Stimulated activated CD8-positive, alpha-beta memory T cell treated with anti-CD3 and anti-CD28 coated beads, Interleukin-4, amount 100 ng/mL, for 1 hour (primary cell): ENCODE measurements around the gene STRN3.
"Not testable (repeated sequence)": the region's sequence is repeated elsewhere in the genome, so short reads cannot be mapped to it uniquely, and the experiment has no call there.

ENCODE experiments used
- DNase-seq, 2 donors: peaks; one replicate each; pipeline ENCODE4 v3.0.0-alpha.2; 2020; ENCODE audit warnings: low read depth in 2 of 2, low spot score in 1 of 2

Gene STRN3, protein sequence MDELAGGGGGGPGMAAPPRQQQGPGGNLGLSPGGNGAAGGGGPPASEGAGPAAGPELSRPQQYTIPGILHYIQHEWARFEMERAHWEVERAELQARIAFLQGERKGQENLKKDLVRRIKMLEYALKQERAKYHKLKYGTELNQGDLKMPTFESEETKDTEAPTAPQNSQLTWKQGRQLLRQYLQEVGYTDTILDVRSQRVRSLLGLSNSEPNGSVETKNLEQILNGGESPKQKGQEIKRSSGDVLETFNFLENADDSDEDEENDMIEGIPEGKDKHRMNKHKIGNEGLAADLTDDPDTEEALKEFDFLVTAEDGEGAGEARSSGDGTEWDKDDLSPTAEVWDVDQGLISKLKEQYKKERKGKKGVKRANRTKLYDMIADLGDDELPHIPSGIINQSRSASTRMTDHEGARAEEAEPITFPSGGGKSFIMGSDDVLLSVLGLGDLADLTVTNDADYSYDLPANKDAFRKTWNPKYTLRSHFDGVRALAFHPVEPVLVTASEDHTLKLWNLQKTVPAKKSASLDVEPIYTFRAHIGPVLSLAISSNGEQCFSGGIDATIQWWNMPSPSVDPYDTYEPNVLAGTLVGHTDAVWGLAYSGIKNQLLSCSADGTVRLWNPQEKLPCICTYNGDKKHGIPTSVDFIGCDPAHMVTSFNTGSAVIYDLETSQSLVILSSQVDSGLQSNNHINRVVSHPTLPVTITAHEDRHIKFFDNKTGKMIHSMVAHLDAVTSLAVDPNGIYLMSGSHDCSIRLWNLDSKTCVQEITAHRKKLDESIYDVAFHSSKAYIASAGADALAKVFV

DNA sequence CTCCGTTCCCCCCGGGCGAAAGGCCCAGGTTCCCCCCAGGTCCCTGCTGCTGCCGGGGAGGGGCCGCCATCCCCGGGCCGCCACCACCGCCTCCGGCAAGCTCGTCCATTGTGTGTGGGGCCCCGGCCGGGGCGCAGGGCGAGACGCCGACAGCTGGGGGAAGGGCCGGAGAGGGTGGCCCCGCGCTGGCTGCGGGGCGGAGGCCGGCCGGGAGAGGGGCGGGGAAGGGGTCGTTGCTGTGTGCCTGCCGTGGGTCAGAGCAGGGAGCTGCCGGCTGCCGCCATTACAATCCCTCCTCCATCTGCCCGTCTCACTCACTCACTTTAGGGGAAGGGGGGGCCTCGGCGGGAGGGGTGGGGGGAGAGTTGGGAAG, at the start of gene STRN3:
Gene STRN3, minus strand, starts transcription at position 303 of the 373 bp plus-strand sequence. Its CDS starts 194 bp downstream, at position 109.
- peak in 1 of 2 donors; percentile 19 for DNase-seq

GRCh38 chr14:31075144-31075543, 49.0 kb upstream of the STRN3 start:
- DNase-seq, result no peak

DNA sequence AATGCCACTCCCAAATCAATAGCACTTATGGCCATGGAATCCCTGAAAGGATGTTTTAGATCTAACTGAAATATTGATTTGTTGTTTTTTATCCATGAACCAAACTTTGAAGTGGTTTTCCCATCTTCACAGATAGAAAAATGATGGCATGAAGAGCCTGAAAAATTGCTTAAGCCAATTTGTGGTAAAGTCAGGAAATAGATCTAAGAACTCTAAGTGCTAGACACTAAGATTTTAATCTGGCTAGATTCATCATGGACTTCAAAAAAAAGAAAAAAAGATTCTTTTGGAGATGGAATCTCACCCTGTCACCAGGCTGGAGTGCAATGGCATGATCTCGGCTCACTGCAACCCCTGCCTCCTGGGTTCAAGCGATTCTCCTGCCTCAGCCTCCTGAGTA, 45.0 kb upstream of the STRN3 start:
- no peak for DNase-seq

- no peak for DNase-seq
Observed at GRCh38 chr14:31070431-31070830, 44.3 kb upstream of the STRN3 start.

GRCh38 chr14:31069343-31069742, 43.2 kb upstream of the STRN3 start:
- no peak for DNase-seq

DNA sequence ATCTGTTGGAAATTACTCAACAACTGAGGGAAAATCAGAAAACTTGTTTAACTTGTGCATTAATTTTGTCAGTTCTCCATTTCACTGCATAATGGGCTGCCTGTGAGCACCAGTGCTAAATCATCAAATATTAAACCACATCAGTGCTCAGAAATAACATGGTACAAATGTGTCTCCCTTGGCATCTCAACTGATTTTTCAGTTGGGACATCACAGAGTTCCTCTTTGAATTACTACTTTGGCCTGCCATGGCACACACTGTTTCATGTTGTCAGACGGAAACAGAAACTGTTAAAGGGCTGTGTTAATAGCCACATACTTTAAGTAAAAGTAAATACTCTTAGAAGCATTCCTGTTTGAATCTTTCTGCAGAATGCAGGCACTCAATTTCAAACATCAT, 42.1 kb upstream of the STRN3 start:
- DNase-seq, result no peak

DNA sequence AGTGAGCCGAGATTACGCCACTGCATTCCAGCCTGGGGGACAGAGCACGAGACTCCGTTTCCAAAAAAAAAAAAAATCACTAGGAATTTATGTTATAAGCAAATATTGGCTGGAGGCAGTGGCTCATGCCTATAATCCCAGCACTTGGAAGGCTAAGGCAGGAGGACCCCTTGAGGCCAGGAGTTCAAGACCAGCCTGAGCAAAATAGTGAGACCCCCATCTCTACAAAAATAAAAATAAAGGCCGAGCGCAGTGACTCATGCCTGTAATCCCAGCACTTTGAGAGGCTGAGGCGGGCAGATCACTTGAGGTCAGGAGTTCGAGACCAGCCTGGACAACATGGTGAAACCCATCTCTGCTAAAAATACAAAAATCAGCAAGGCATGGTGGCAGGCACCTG, 36.7 kb upstream of the STRN3 start:
- DNase-seq, result not testable (repeated sequence)

DNA sequence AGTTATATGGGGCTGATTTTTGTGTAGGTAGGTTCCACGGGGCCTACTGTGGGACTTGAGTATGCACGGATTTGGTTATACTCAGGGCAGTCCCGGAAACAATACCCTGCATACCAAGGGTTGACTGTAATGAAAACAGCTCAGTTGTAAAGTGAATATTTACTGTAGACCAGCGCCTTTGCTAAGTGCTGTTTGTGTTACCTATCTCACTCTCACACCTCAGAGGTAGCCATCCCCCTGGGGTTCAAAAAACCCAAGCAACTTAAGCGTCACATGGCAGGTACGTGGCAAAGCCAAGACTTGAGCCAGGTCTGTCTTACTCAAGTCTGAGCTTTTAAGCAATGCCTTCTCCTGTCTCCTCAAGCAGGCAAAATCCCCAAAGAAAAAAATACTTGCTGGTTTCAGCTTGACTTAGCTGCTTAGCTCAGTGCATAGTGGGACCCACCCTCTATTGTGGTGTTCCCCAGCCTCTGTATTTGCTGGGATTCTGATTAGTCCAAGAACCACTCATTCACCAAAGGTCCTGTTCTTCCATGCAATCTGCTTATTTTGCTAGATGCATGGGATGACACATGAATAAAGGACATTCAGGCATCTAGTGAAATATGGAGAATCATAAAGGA, 34.2 kb upstream of the STRN3 start:
- no peak for DNase-seq

DNA sequence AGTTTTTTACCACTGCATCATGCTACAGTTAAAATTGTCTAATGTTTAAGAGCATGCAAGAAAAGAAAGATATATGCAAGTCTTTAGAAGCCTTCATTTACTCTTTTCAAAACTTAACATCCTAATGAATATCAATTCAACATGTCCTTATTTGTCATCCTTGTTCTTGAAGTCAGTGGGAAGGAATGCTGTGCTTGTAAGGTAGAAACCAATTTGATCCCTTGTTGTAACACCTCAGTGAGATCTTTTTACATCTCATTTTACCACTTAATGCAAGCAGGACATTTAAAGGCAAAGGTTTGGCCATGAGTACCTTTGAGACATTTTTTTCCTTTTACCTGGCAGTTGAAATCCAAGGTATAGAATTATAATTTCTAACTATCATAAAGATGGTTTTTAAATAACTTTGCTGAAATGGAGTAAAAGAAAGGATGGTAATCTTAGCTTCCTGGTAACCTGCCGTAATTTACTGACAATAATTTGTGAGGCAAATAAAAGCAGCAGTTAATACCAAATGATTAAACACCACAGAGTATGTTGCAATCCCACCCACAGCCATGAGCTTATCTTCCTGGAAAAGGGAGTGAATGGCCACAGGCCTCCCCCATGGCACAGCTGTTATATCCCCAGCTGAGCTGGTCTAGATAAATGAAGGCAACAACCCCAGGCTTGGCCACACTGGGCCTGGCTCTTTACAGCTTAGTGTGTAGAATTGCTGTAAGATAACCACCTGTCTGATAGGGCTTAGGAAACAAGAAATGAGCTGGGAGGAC, 33.2 kb upstream of the STRN3 start:
- no peak for DNase-seq

GRCh38 chr14:31057701-31058364, 31.7 kb upstream of the STRN3 start:
- DNase-seq, result no peak

- no peak for DNase-seq
Observed at GRCh38 chr14:31057035-31057434, 30.9 kb upstream of the STRN3 start.

- not testable (repeated sequence) for DNase-seq
Observed at GRCh38 chr14:31052905-31053586, 26.9 kb upstream of the STRN3 start.

DNA sequence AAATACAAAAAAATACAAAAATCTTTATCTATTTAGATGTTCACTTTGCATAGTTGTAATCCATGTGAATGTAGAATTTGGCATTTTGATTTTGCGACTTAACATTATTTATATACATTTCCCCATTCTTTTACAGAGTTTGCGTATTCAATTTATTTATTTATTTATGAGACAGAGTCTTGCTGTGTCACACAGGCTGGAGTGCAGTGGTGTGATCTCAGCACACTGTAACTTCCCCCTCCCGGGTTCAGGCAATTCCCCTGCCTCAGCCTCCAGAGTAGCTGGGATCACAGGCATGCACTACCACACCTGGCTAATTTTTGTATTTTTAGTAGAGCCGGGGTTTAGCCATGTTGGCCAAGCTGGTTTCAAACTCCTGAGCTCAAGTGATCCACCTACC, 25.3 kb upstream of the STRN3 start:
- DNase-seq, result no peak

- no peak for DNase-seq
Observed at GRCh38 chr14:31051023-31051422, 24.8 kb upstream of the STRN3 start.

GRCh38 chr14:31047503-31047902, 21.3 kb upstream of the STRN3 start:
- no peak for DNase-seq

- no peak for DNase-seq
Observed at GRCh38 chr14:31045501-31046080, 19.4 kb upstream of the STRN3 start.

- DNase-seq, result no peak
Observed at GRCh38 chr14:31043379-31043778, 17.2 kb upstream of the STRN3 start.

DNA sequence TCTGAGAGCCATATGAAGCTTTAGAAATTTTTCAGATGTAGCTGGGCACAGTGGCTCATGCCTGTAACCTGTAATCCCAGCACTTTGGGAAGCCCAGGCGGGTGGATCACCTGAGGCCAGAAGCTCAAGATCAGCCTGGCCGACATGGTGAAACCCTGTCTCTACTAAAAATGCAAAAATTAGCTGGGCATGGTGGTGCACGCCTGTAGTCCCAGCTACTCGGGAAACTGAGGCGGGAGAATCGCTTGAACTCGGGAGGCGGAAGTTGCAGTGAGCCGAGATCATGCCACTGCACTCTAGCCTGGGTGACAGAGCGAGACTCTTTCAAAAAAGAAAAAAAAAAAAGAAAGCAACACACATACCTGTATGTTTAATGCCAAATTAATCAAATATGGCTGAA, 16.7 kb upstream of the STRN3 start:
- DNase-seq, result not testable (repeated sequence)

GRCh38 chr14:31042300-31042699, 16.1 kb upstream of the STRN3 start:
- no peak for DNase-seq
